ENCODE measurements around the gene EIF4E1B.
"Not testable (repeated sequence)": the region's sequence is repeated elsewhere in the genome, so short reads cannot be mapped to it uniquely, and the experiment has no call there.

The EIF4E1B gene

DNA sequence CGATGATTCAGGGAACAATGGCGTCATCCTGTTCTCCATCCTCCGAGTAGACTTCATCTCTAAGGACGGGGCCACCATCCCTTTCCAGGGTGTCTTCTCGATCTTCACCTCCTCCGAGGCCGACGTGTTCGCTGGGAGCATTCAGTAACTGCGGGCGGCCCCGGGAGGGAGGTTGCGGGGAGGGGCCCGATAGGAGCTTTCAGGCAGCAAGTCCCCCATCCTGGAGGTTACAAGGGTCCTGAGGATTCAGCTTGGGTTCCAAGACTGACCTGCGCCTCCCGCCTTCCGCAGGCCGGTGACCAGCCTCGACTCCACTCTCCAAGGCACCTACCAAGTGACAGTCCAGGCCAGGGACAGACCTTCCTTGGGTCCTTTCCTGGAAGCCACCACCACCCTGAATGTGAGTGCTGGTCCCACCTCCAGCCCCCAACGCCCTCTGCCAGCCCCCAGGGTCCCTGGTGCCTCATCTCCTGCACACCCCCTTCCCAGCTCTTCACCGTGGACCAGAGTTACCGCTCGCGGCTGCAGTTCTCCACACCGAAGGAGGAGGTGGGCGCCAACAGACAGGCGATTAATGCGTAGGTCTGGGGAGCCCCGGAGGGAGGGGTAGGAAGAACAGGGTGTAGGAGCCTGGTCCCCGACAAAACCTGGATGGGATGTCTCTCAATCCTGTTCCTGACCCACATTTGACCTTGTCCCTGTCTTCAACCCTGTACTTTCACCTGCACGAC, 41.3 kb upstream of the EIF4E1B start:
- no peak overlapping the region for H3K4me3 ChIP-seq (ENCODE audit: low read depth, low read length)
- TF ChIP-seq MYC (IDR thresholded peaks at IDR 0.05; ENCODE audit: low read depth, low read length) (no peak), POLR2A (IDR thresholded peaks at IDR 0.05; ENCODE audit: extremely low read depth, insufficient read length) (no peak)
- TF ChIP-seq, protein P1, sequence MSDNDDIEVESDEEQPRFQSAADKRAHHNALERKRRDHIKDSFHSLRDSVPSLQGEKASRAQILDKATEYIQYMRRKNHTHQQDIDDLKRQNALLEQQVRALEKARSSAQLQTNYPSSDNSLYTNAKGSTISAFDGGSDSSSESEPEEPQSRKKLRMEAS (IDR thresholded peaks at IDR 0.05; ENCODE audit: low read depth, low read length), result no peak
- TF ChIP-seq, protein P2, sequence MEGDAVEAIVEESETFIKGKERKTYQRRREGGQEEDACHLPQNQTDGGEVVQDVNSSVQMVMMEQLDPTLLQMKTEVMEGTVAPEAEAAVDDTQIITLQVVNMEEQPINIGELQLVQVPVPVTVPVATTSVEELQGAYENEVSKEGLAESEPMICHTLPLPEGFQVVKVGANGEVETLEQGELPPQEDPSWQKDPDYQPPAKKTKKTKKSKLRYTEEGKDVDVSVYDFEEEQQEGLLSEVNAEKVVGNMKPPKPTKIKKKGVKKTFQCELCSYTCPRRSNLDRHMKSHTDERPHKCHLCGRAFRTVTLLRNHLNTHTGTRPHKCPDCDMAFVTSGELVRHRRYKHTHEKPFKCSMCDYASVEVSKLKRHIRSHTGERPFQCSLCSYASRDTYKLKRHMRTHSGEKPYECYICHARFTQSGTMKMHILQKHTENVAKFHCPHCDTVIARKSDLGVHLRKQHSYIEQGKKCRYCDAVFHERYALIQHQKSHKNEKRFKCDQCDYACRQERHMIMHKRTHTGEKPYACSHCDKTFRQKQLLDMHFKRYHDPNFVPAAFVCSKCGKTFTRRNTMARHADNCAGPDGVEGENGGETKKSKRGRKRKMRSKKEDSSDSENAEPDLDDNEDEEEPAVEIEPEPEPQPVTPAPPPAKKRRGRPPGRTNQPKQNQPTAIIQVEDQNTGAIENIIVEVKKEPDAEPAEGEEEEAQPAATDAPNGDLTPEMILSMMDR (IDR thresholded peaks at IDR 0.05; ENCODE audit: low read depth, low read length), result no peak
- no peak for DNase-seq (ENCODE audit: low read depth)

DNA sequence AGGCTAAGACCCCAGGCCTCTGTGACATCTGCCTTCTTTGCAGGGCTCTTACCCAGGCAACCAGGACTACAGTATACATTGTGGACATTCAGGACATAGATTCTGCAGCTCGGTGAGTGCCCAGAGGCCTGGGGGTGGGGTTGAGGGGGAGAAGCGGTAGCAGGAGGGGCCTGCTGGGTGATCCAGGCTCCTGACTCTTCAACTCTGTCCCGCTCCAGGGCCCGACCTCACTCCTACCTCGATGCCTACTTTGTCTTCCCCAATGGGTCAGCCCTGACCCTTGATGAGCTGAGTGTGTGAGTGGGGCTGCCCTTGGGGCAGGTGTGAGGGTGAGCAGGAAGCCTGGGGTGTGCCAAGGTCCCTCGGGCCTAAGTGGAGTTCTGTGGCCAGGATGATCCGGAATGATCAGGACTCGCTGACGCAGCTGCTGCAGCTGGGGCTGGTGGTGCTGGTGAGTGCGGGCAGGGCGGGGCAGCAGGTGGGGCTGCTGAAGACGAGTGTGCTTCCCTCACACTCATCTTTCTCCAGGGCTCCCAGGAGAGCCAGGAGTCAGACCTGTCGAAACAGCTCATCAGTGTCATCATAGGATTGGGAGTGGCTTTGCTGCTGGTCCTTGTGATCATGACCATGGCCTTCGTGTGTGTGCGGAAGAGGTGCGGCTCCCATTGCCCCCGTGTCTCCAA, 40.3 kb upstream of the EIF4E1B start:
- TF ChIP-seq POLR2A (IDR thresholded peaks at IDR 0.05; ENCODE audit: extremely low read depth, insufficient read length) (no peak), MYC (IDR thresholded peaks at IDR 0.05; ENCODE audit: low read depth, low read length) (no peak)
- TF ChIP-seq, protein P1 (IDR thresholded peaks at IDR 0.05; ENCODE audit: low read depth, low read length), result no peak
- TF ChIP-seq, protein P2 (IDR thresholded peaks at IDR 0.05; ENCODE audit: low read depth, low read length), result no peak
- DNase-seq (ENCODE audit: low read depth), result no peak
- H3K4me3 ChIP-seq (ENCODE audit: low read depth, low read length), result no peak overlapping the region

DNA sequence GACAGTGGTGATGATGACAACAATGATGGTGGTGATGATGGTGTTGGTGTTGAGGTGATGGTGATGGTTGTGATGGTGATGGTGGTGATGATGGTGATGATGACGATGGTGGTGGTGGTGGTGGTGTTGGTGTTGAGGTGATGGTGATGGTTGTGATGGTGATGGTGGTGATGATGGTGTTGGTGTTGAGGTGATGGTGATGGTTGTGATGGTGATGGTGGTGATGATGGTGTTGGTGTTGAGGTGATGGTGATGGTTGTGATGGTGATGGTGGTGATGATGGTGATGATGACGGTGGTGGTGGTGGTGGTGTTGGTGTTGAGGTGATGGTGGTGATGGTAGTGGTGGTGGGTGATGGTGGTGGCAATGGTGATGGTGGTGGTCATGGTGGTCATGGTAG, 38.8 kb upstream of the EIF4E1B start:
- DNase-seq (ENCODE audit: low read depth); H3K4me3 ChIP-seq (ENCODE audit: low read depth, low read length): not testable (repeated sequence)

DNA sequence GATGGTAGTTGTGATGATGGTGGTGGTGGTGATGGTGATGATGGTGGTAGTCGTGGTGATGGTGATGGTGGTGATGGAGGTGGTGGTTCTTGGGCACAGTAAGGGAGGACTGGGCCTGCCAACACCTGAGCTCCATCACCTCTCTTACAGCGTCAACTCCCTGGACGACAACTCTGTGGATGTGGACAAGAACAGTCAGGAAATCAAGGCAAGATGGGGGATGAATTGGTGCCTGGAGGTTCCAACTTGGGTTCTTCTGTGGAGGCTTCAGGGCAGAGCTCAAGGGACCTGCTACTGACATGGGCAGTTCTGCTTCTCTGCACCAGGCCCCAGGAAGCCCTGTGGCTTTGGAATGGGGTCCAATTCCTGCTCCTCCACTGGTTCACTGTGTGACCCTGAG, 37.9 kb upstream of the EIF4E1B start:
- TF ChIP-seq, protein P1 (IDR thresholded peaks at IDR 0.05; ENCODE audit: low read depth, low read length), result no peak
- no peak for TF ChIP-seq MYC (IDR thresholded peaks at IDR 0.05; ENCODE audit: low read depth, low read length)
- no peak for TF ChIP-seq POLR2A (IDR thresholded peaks at IDR 0.05; ENCODE audit: extremely low read depth, insufficient read length)
- TF ChIP-seq, protein P2 (IDR thresholded peaks at IDR 0.05; ENCODE audit: low read depth, low read length), result no peak
- no peak for DNase-seq (ENCODE audit: low read depth)
- no peak overlapping the region for H3K4me3 ChIP-seq (ENCODE audit: low read depth, low read length)

DNA sequence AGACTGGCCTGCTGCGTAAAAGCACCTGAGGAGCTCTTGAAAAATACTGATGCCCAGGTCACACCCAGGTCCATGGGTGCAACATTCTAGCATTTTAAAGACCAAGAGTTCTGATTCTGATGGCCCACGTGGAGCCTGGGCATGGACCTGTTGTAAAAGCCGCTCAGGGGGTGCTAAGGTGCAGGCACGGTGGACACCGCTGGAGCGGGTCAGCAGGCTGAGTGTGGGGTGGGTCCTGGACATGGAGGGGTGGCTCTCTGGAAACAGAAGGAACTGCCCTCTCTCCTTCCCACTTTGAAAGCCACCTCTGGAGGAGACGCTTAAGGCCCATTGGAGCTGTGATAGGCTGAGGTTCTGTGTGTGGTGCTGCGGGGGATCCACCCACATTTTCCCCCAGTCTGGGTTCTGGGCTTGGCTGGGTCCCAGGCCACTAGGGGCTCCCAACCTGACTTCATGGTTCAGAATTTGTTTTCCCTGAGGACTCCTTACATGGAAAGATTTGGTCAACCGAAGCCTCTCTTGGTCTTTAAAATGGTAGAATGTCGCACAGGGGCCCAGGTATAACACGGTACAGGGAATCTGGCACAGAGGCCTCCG, 37.1 kb upstream of the EIF4E1B start:
- no peak for DNase-seq (ENCODE audit: low read depth)
- H3K4me3 ChIP-seq (ENCODE audit: low read depth, low read length), result no peak overlapping the region
- TF ChIP-seq, protein P2 (IDR thresholded peaks at IDR 0.05; ENCODE audit: low read depth, low read length), result no peak
- TF ChIP-seq MYC (IDR thresholded peaks at IDR 0.05; ENCODE audit: low read depth, low read length) (no peak), POLR2A (IDR thresholded peaks at IDR 0.05; ENCODE audit: extremely low read depth, insufficient read length) (no peak)
- TF ChIP-seq, protein P1 (IDR thresholded peaks at IDR 0.05; ENCODE audit: low read depth, low read length), result no peak

DNA sequence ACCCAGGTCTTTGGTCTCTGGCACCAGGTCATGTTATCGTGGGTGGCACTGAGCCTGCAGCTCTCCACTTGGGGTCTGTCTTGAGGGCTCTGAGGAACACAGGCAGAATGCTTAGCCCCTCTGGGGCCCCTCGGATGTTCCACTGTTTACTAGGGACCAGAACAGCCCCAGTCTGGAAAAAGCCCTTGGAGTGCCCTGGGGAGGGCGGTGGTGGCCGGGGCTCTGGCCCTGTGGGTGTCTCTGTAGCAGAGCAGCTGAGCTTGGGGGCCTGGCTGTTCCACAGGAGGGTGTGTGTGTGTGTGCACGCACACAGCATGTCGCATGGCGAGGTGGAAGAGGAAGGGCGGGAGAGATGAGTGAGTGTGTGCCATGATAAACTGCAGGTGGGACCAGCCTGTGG, 35.9 kb upstream of the EIF4E1B start:
- TF ChIP-seq, protein P1 (IDR thresholded peaks at IDR 0.05; ENCODE audit: low read depth, low read length), result no peak
- TF ChIP-seq, protein P2 (IDR thresholded peaks at IDR 0.05; ENCODE audit: low read depth, low read length), result no peak
- TF ChIP-seq MYC (IDR thresholded peaks at IDR 0.05; ENCODE audit: low read depth, low read length), result no peak
- TF ChIP-seq POLR2A (IDR thresholded peaks at IDR 0.05; ENCODE audit: extremely low read depth, insufficient read length), result no peak
- H3K4me3 ChIP-seq (ENCODE audit: low read depth, low read length), result no peak overlapping the region
- DNase-seq (ENCODE audit: low read depth), result no peak

Measured in NB4 (cell line).